K562 (cell line): ENCODE data around the gene ADCY9. TPM values are rescaled to one million over a fixed set of nuclear protein-coding genes. Genes with fewer than 3 reads are reported as not detected.

Experiments used
- ATAC-seq: fragments of 200-7000 bp; cut with Tn5 transposase; 3 replicates; pipeline ENCODE4 v1.9.1; 2020; ENCODE audit warnings: moderate library complexity
- BruUV-seq: library from RNA; stranded (reverse); fragments of 400-500 nt; replicated peaks from 2 replicates; lab custom pipeline; 2021; lab: Mats Ljungman, UMichigan
- CTCF ChIA-PET: fragments of 300-600 bp; formaldehyde crosslinking; extraction: SDS; loops from one replicate; lab custom pipeline; 2021; ENCODE audit warnings: low intra/inter-chr PET ratio; lab: Yijun Ruan, JAX
- POLR2A ChIA-PET: fragments of 300-600, 350-650 bp; sonication (Branson Sonifier 250); formaldehyde crosslinking; extraction: SDS; loops from one replicate; lab custom pipeline; 2021; ENCODE audit warnings: antibody characterized with exemption, inconsistent platforms; lab: Yijun Ruan, JAX
- DNase-seq, 4 experiments: peaks; one replicate each; pipeline versions ENCODE4 v3.0.0 to v3.0.0-alpha.2; 2011 to 2018; ENCODE audit warnings: low spot score in 3 of 4, mixed read lengths in 3 of 4; ENCODE audit errors: extremely low read depth in 1 of 4
- FAIRE-seq: peaks from 2 replicates; lab custom pipeline; 2011; peaks lifted over from hg19 to GRCh38; lab: Jason Lieb, UNC
- H2AFZ ChIP-seq: 2 replicates; pipeline ENCODE4 v1.6.0; 2011; ENCODE audit warnings: low read depth, low read length, control low read depth, inconsistent platforms
- H3K27ac ChIP-seq: fragments of 200-600 bp; 3 replicates; pipeline ENCODE4 v1.8.0; 2011; ENCODE audit warnings: low read depth, mild to moderate bottlenecking, control low read depth, inconsistent platforms, low read length, moderate library complexity, mixed read lengths; ENCODE audit errors: extremely low read depth
- H3K27me3 ChIP-seq, 2 experiments: fragments of 300-600 bp in 1 of 2; 2 replicates in 1 of 2; 3 replicates in 1 of 2; pipeline versions ENCODE4 v1.6.0 to v1.8.0; 2011; ENCODE audit warnings: inconsistent platforms in 2 of 2, low read length in 2 of 2, mild to moderate bottlenecking in 1 of 2, mixed read lengths in 1 of 2, moderate library complexity in 1 of 2; ENCODE audit not compliant: control insufficient read depth in 2 of 2, insufficient read depth in 2 of 2
- H3K36me3 ChIP-seq: fragments of 300-600 bp; 3 replicates; pipeline ENCODE4 v1.8.0; 2011; ENCODE audit warnings: mild to moderate bottlenecking, low read length, inconsistent platforms; ENCODE audit not compliant: control insufficient read depth, insufficient read depth
- H3K4me1 ChIP-seq, 2 experiments: fragments of 200-600 bp in 1 of 2; replicated peaks in 1 of 2; 2 replicates in 1 of 2; 3 replicates in 1 of 2; pipeline versions ENCODE4 v1.5.1 to v1.8.0; 2011; ENCODE audit warnings: inconsistent platforms in 2 of 2, low read length in 2 of 2, mild to moderate bottlenecking in 1 of 2, mixed read lengths in 1 of 2, moderate library complexity in 1 of 2; ENCODE audit not compliant: control insufficient read depth in 2 of 2, insufficient read depth in 2 of 2
- H3K4me2 ChIP-seq: 2 replicates; pipeline ENCODE4 v1.6.1; 2011; ENCODE audit warnings: low read length, control low read depth, inconsistent platforms, mixed read lengths; ENCODE audit not compliant: insufficient read depth
- H3K4me3 ChIP-seq: fragments of 200-600 bp; sonication (generic), shearing (Covaris generic); 2 replicates; pipeline ENCODE4 v1.5.1; 2016; ENCODE audit warnings: control low read depth, inconsistent platforms
- H3K79me2 ChIP-seq: fragments of 200-600 bp; 3 replicates; pipeline ENCODE4 v1.8.0; 2011; ENCODE audit warnings: low read length, inconsistent platforms; ENCODE audit not compliant: control insufficient read depth, insufficient read depth
- H3K9ac ChIP-seq, 2 experiments: 2 replicates each; pipeline versions ENCODE4 v1.6.0 to v1.6.1; 2011; ENCODE audit warnings: low read depth in 2 of 2, low read length in 2 of 2, control low read depth in 1 of 2, inconsistent platforms in 1 of 2, mild to moderate bottlenecking in 1 of 2, mixed read lengths in 1 of 2; ENCODE audit not compliant: insufficient read depth in 1 of 2
- H3K9me1 ChIP-seq: one replicate; pipeline ENCODE4 v1.6.0; 2011; ENCODE audit warnings: inconsistent platforms, mild to moderate bottlenecking, low read length, moderate library complexity; ENCODE audit not compliant: control insufficient read depth, insufficient read depth
- H3K9me3 ChIP-seq: replicated peaks from 2 replicates; pipeline ENCODE4 v1.5.1; 2011; ENCODE audit warnings: low read depth, low read length, inconsistent platforms; ENCODE audit not compliant: control insufficient read depth, insufficient read depth
- H4K20me1 ChIP-seq: replicated peaks from 2 replicates; pipeline ENCODE4 v1.6.1; 2011; ENCODE audit warnings: low read length, inconsistent platforms, mixed read lengths; ENCODE audit not compliant: control insufficient read depth, insufficient read depth
- CEBPB ChIP-seq: fragments of 450-650 bp; IDR thresholded peaks from 2 replicates; pipeline ENCODE4 v1.6.1; 2016; ENCODE audit warnings: missing genetic modification characterization, missing compliant biosample characterization
- CEBPG ChIP-seq, 3 experiments: fragments of 200-800 bp in 1 of 3; sonication (Bioruptor generic) in 1 of 3; sonication (generic) in 1 of 3; formaldehyde crosslinking in 1 of 3; IDR thresholded peaks in 2 of 3; conservative IDR thresholded peaks in 1 of 3; 2 replicates each; pipeline versions ENCODE4 v1.6.1 to v1.8.0; 2016 to 2022; ENCODE audit warnings: missing compliant biosample characterization in 2 of 3, missing genetic modification characterization in 2 of 3, mild to moderate bottlenecking in 1 of 3, missing genetic modification reagents in 1 of 3
- RBM25 ChIP-seq: fragments of 200-400 bp; formaldehyde crosslinking; IDR thresholded peaks from 2 replicates; pipeline ENCODE4 v1.6.1; 2018; ENCODE audit warnings: low read length, low read depth, moderate library complexity; ENCODE audit not compliant: severe bottlenecking
- SETDB1 ChIP-seq: IDR thresholded peaks from one replicate; pipeline ENCODE4 v1.6.1; 2012; ENCODE audit warnings: low read length, control low read depth, inconsistent platforms
- ZNF384 ChIP-seq: IDR thresholded peaks from 2 replicates; pipeline ENCODE4 v1.6.1; 2012; ENCODE audit warnings: low read depth, low read length, improper control_type of control experiment
- ZNF551 ChIP-seq: fragments of 250-450 bp; sonication (Bioruptor Pico); IDR thresholded peaks from 2 replicates; pipeline ENCODE4 v1.5.0; 2021; ENCODE audit warnings: mild to moderate bottlenecking, moderate library complexity
- WGBS: fragments of 100-300 bp; shearing (Covaris generic); methylation state at CpG from one replicate; pipeline ENCODE4 v1.1.6; 2016; ENCODE audit warnings: low coverage, mixed read lengths; ENCODE audit not compliant: insufficient coverage; ENCODE audit errors: missing lambda C conversion rate; 5-methylcytosine and 5-hydroxymethylcytosine counted together
- in situ Hi-C: fragments of 300-500 bp; cut with MboI; formaldehyde crosslinking; loops from 4 replicates; pipeline ENCODE4 v1.15.0; 2018; ENCODE audit warnings: inconsistent platforms, mixed read lengths
- intact Hi-C: fragments of 100-400 bp; cut with micrococcal nuclease; formaldehyde crosslinking; loops from 2 replicates; pipeline ENCODE4 v1.14.2; 2022
- polyA plus RNA-seq, 8 experiments: library from polyadenylated mRNA; depleted of rRNA in 4 of 8; stranded (reverse) in 5 of 8; unstranded in 3 of 8; fragments of >200 nt; fragmentation: Nextera tagmentation in 2 of 8; fragmentation: Illumina TruSeq in 1 of 8; extraction: Ambion mirVana in 2 of 8; extraction: Trizol in 1 of 8; gene quantifications; 2 replicates each; pipeline versions ENCODE4 v1.2.1 to v1.2.3, GENCODE V29; 2011 to 2014; ENCODE audit warnings: inconsistent platforms in 1 of 8, missing spikeins in 1 of 8
- total RNA-seq, 7 experiments: library from RNA; depleted of rRNA in 6 of 7; stranded (reverse); fragments of >200 nt in 6 of 7; fragmentation: Illumina TruSeq in 2 of 7; extraction: Trizol in 2 of 7; gene quantifications; 2 replicates each; pipeline versions ENCODE4 v1.2.1 to v1.2.3, GENCODE V29; 2011 to 2021; ENCODE audit warnings: low replicate concordance in 1 of 7
- TF ChIP-seq, protein P1 (sequence below): fragments of 450-650 bp; IDR thresholded peaks from 2 replicates; pipeline ENCODE4 v1.6.1; 2017; ENCODE audit warnings: antibody characterized with exemption, mild to moderate bottlenecking

ADCY9 gene
- total and polyA plus RNA-seq, 9 of the 15 experiments (the other 6 are each of a cell fraction or from before 2014, with no cell fraction given): 0.03 to 0.29 (median 0.17) TPM

GRCh38 chr16:4139968-4140367 lies 23.7 kb upstream of the ADCY9 start:
- Histone ChIP-seq H3K4me2 (no peak overlapping the region), H3K9me1 (no peaks in the 10 kb centered on the region), H3K4me3 (no peak overlapping the region), H2AFZ (no peak overlapping the region), H3K79me2 (no peaks in the 10 kb centered on the region), H3K4me1 (no peaks in the 10 kb centered on the region), H3K36me3 (no peaks in the 10 kb centered on the region), H3K9me3 (no peaks in the 10 kb centered on the region), H4K20me1 (no peaks in the 10 kb centered on the region), H3K27me3 (peaks cover 12 to 53% of the 10 kb centered on the region in 2 experiments; a peak in 3 of 5 replicates), H3K27ac (no peak overlapping the region), H3K9ac (no peak overlapping the region)
- CTCF ChIA-PET: no interaction called here
- intact Hi-C loops: no loop called here
- POLR2A ChIA-PET: no interaction called here
- FAIRE-seq (no peak), ATAC-seq (no peak), DNase-seq (no peak)
- BruUV-seq: no TSS peak
- in situ Hi-C loops: no loop called here
- peak; percentile 77 for TF ChIP-seq RBM25
- TF ChIP-seq SETDB1: no peak

GRCh38 chr16:4138713-4139112 lies 22.5 kb upstream of the ADCY9 start:
- no peak overlapping the region for H3K4me3 ChIP-seq
- ATAC-seq (no peak), DNase-seq (no peak), FAIRE-seq (no peak)
- intact Hi-C loops (no loop called here), in situ Hi-C loops (no loop called here)
- CTCF ChIA-PET: no interaction called here
- no peak overlapping the region for H2AFZ ChIP-seq
- H3K9me3 ChIP-seq: no peaks in the 10 kb centered on the region
- no peaks in the 10 kb centered on the region for H3K9me1 ChIP-seq
- H3K27ac ChIP-seq: no peak overlapping the region
- POLR2A ChIA-PET: no interaction called here
- BruUV-seq: no TSS peak
- H3K4me1 ChIP-seq: no peaks in the 10 kb centered on the region
- H4K20me1 ChIP-seq: no peaks in the 10 kb centered on the region; the same call in 1 of the 2 replicates
- WGBS: 2% methylated on average over 6 of the region's 6 CpGs
- H3K4me2 ChIP-seq: no peak overlapping the region
- no peaks in the 10 kb centered on the region for H3K79me2 ChIP-seq
- no peaks in the 10 kb centered on the region for H3K36me3 ChIP-seq
- no peak overlapping the region for H3K9ac ChIP-seq
- peaks cover 14 to 61% of the 10 kb centered on the region in 2 experiments; a peak in 3 of 5 replicates for H3K27me3 ChIP-seq
- TF ChIP-seq ZNF551 (CRISPR knock-in tag) (no peak), CEBPG (CRISPR knock-in tag; IDR thresholded peaks at IDR 0.05) (peak; percentile 45), CEBPG (tag; conservative IDR thresholded peaks at IDR 0.05 in 1 of 2, IDR thresholded peaks at IDR 0.05 in 1 of 2) (peak in 1 of 2 experiments; percentile 72; a peak in 2 of 4 replicates), ZNF384 (0 out of 2 replicates have a peak, but pooled peaks have one; percentile 6), CEBPB (tag) (peak; percentile 31; the same call in 1 of the 2 replicates)
- TF ChIP-seq, protein P1, sequence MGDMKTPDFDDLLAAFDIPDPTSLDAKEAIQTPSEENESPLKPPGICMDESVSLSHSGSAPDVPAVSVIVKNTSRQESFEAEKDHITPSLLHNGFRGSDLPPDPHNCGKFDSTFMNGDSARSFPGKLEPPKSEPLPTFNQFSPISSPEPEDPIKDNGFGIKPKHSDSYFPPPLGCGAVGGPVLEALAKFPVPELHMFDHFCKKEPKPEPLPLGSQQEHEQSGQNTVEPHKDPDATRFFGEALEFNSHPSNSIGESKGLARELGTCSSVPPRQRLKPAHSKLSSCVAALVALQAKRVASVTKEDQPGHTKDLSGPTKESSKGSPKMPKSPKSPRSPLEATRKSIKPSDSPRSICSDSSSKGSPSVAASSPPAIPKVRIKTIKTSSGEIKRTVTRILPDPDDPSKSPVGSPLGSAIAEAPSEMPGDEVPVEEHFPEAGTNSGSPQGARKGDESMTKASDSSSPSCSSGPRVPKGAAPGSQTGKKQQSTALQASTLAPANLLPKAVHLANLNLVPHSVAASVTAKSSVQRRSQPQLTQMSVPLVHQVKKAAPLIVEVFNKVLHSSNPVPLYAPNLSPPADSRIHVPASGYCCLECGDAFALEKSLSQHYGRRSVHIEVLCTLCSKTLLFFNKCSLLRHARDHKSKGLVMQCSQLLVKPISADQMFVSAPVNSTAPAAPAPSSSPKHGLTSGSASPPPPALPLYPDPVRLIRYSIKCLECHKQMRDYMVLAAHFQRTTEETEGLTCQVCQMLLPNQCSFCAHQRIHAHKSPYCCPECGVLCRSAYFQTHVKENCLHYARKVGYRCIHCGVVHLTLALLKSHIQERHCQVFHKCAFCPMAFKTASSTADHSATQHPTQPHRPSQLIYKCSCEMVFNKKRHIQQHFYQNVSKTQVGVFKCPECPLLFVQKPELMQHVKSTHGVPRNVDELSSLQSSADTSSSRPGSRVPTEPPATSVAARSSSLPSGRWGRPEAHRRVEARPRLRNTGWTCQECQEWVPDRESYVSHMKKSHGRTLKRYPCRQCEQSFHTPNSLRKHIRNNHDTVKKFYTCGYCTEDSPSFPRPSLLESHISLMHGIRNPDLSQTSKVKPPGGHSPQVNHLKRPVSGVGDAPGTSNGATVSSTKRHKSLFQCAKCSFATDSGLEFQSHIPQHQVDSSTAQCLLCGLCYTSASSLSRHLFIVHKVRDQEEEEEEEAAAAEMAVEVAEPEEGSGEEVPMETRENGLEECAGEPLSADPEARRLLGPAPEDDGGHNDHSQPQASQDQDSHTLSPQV: no peak
